ENCODE measurements around the gene SLC27A5. TPM values are rescaled to one million over a fixed set of nuclear protein-coding genes. Genes with fewer than 3 reads are reported as not detected.
"Not testable (repeated sequence)": the region's sequence is repeated elsewhere in the genome, so short reads cannot be mapped to it uniquely, and the experiment has no call there.

The SLC27A5 gene
- total RNA-seq, 1 donor from 2014 or later = 6.9 TPM

DNA sequence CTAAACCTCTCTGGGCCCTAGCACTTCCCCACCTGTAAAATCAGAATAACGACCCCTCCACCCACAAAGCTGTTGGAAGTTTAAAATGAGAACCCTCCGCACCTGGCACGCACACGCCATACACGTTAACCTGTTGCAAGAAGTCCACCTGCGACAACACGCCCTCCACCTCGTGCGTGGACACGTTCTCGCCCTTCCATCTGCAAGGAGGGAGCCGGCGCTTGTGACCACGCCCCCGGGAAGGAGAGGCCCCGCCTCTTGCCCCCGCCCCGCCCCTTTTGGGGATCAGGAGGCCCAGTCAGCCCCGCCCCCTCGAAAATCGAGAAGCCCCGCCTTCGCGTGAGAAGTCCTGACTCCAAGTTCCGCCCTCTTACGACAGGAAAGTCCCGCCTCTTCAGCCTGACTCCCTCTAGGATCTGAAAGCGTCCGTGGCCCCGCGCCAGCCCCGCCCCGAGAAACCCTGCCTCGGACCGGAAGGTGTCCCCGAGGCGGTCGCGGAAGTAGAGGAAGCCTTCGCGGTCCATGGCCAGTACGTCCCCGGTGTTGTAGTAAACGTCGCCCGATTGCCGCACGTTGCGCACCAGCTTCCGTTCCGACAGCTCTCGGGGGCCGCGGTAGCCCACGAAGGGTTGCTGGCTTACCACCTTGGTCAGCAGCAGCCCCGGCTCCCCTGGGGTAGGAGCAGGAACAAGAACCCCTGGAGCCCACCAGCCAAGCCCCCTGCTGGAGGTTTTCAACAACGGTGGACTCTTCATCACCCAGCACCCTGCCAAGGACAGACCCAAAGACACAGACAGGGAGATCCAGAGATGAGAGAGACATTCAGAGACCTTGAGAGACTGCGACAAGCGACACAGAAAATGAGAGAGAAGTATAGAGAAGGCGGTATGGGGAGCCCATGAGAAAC, 12.5 kb downstream of the SLC27A5 start:
- FAIRE-seq = peak; percentile 19
- DNase-seq (ENCODE audit: low spot score in 2 of 2) = peak; percentile 92 to 100

DNA sequence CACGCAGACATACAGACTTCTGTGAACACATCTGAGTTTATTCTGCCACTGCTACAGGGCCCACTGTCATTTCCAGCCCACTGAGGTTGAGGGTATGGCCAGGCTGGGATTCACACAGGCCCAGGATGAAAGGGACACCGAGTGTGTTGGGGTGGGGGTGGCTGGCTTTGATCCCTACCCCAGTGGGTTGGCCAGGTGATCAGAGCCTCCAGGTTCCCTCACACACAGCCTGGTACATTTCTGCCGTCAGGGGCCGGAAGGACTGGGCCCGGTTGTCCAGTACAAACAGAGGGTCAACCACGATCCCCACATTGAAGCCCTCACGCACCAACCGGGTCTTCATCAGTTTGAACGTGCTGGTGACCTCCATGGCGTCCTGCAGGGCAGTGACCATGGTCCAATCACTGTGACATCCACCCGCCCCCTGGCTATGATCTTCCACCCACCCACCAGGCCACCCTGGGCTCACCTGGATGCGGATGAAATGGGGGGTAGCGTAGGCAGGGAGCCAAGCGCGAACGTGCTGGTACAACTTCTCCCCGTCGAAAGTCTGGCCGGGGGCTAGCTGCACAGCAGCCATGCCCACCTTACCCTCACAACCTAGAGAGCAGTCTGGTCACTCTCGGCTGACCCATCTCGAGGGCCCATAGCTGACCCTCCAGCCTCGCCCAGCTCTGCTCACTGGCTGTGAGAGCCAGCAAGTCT, 13.3 kb downstream of the SLC27A5 start:
- no peak for FAIRE-seq
- DNase-seq (ENCODE audit: low spot score in 2 of 2) = no peak

DNA sequence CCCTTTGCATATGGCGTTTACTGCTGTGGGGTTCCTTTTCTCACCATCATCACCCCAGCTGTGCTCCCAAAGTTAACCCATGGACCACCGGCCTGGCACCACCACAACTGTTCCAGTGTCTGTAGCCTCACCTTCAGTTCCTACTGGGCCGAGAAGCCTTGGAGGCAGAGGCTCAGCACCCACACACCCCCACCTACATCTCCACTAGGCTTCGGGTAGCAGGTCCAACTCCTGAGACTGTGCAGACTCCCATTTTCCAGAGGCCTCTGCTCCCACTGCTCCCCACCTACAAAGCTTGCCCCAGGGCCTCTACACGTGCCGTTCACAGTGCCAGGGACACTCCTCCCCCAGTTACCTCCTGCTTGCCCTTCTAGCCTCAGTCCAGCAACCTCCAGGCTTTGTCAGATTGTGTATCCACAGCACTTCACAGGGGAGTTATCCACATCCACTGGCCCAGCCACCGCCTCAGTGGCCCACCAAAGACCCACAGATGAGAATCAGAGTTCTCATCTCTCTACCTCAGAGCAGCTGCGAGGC, 14.1 kb downstream of the SLC27A5 start:
- no peak for FAIRE-seq
- no peak for DNase-seq (ENCODE audit: low spot score in 2 of 2)

DNA sequence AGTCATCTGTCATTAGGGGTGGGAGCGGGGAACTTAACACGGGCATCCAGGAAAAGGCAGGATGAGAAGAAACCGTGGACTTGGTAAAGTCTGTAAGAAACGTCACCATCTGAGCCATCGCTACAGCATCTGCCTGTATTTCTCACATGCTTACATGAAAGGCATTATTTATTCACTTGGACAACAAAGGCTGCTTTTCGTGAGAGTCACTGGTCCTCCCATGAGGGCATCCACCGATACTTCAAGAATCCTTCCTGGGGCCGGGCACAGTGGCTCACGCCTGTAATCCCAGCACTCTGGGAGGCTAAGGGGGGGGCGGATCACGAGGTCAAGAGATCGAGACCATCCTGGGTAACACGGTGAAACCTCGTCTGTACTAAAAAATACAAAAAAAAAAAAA, 19.5 kb downstream of the SLC27A5 start:
- DNase-seq (ENCODE audit: low spot score in 2 of 2) (no peak), FAIRE-seq (no peak)

DNA sequence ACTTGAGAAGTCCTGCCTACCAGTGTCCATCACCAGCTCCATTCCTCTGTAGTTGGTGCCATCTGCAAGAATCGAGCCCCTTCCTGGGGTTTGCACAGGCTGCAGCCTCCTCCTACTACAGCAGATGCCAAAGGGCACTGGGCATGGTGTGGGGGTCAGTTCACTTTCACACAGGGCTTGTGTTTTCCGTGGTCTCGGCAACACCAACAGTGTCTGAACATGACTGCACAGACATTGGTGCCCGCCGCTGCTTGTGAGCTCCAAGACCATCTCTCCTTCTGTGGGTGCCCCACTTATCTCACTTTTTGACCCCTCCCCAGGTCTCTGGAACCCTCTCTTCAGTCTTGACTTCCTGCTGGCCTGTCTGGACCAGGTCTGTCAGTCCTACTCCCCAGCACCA, 20.4 kb downstream of the SLC27A5 start:
- FAIRE-seq (no peak), DNase-seq (ENCODE audit: low spot score in 2 of 2) (no peak)

DNA sequence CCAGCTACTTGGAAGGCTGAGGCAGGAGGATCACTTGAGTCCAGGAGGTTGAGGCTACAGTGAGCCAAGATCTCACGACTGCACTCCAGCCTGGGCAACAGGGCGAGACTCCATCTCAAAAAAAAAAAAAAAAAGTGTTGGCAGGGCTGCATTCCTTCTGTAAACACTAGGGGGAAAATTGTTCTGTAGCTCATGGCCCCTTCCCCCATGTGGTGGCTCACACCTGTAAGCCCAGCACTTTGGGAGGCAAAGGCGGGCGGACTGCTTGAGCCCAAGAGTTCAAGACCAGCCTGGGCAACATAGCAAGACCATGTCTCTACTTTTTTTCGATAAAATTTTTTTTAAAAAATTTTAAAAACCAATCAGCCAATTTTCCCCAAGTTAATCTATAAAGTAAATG, 27.4 kb downstream of the SLC27A5 start:
- FAIRE-seq; DNase-seq (ENCODE audit: low spot score in 2 of 2): not testable (repeated sequence)

DNA sequence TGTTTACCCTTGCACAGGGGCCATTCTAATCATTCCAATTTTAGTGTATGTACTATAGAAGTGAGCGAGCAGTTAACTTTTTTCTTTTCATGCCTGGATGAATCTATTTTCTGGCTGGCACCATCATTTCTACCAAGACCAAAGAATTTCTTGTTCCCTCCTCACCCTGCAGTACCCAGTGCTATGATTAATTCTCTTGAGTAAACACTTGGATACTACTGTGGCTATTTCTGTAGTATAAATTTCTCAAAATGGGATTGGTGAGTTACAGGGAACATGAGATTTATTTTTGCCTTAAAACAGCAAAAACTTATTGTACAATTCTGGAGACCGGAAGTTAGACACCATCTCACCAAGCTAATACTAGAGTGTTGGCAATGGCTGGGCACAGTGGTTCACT, 28.0 kb downstream of the SLC27A5 start:
- no peak for DNase-seq (ENCODE audit: low spot score in 2 of 2)
- FAIRE-seq = no peak

DNA sequence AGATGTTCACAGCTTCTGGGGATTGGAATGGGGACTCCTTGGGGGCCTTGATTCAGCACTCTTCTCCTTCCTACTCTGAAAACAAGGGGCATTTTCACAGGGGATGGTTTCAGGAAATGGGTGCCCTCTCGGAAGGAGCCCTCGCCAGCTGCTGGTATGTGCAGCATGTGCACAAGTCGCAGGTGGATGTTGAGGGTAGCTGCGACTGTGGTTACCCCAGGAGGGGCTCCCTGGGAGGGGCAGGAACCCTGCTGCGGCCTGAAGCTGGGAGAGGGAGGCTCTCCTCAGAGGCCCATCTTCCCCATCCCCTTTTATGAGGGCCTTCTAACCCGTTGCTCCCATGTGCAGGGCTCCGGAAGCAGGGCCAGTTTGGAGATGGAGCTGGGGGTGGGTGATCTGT, 29.4 kb downstream of the SLC27A5 start:
- FAIRE-seq (no peak), DNase-seq (ENCODE audit: low spot score in 2 of 2) (no peak)

DNA sequence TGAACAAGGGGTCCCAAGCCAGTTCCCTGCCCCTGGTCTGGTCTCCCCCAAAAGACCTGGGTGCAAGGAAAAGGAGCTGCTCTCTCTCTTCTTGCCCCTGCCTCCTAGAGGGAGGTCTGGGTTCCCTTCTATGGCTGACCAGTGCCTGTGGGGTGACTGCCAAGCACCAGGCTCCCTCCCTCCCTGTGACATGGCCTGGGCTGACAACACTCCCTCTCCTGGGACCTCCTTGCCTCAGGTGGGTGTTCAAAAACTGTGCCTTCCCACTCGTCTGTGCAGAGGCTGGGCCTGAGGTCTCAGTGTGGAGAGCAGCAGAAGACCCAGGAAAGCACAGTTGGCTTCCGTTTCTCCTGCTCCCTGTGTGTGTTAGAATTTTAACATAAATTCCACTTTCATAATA, 31.0 kb downstream of the SLC27A5 start:
- DNase-seq (ENCODE audit: low spot score in 2 of 2) = no peak
- no peak for FAIRE-seq

DNA sequence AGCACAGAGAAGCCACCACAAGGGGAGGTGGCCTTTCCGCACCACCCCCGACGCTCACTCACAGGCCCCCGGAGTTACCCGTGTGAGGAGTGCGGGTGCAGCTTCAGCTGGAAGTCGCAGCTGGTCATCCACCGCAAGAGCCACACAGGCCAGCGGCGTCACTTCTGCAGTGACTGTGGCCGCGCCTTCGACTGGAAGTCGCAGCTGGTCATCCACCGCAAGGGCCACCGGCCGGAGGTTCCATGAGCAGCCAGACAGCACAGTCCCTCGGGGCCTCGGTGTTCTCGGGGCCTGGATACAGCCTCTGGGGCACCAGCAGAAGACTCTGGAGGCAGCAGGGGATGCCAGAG, 31.3 kb downstream of the SLC27A5 start:
- DNase-seq (ENCODE audit: low spot score in 2 of 2) (no peak), FAIRE-seq (no peak)

DNA sequence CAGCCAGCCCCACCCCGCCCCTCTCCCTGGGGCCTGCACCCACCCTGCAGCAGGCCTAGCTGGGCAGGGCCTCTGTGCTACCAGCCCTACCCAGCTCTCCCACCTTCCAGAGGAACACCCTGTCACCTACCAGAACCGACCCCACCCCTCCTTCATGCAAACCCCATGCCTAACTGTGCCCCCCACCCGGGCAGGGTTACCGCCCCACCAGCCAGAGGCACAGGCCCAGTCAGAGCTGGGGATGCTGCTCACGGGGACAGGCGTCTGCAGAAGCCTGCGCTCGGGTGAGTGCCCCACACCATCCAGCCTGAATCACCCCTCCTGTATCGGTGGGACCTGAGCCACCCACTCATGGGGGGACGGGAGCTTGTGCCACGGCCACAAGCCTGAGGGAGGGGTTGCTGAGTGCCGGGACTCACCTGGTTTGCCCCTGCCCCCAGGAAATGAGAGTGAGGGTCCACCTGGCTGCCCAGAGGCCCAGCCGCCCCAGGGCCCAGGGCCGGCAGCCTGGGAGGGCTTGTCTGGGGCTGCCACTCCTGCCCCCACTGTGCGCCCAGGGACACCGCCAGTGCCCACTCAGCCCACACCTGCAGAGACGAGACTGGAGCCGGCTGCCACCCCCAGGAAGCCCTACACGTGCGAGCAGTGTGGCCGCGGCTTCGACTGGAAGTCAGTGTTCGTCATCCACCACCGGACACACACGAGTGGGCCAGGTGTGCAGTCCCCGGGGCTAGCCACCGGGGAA, 31.9 kb downstream of the SLC27A5 start:
- DNase-seq (ENCODE audit: low spot score in 2 of 2) (no peak), FAIRE-seq (no peak)

DNA sequence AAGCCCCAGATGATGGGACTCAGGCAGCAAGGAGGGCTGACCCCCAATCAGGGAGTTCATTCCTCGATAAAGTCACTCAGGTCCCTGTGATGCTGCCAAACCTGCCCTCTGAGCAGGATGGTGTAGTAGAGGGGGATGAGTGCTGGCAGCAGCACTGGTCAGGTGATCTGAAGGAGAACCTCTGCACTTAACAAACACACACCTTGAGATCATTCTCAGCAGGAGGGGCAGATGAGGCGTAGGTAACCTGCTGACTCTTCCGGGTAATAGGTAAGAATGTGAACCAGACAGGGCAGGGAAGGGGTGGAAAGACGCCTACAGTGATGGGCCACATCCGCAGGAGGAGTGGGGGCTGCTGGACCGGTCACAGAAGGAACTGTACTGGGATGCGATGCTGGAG, 32.5 kb downstream of the SLC27A5 start:
- FAIRE-seq = no peak
- DNase-seq (ENCODE audit: low spot score in 2 of 2) = no peak

DNA sequence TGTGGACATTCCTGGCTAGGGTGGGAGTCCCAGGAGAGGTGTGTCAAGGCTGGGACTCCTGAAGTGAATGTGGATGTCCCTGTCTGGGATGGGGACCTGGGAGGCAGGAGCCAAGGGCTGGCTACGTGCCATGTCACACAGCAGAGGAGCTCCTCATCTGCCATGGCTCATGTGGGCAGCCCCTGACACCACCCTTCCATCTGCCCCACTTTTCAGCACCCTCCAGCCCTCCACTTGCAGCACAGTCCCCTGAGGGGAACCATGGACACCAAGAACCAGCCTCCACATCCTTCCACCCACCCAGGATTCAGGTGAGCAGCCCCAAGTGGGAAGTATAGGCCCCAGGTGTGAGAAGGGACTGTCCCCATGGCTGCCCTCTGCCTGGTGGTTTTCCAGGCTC, 33.9 kb downstream of the SLC27A5 start:
- DNase-seq (ENCODE audit: low spot score in 2 of 2) = no peak
- FAIRE-seq = no peak

DNA sequence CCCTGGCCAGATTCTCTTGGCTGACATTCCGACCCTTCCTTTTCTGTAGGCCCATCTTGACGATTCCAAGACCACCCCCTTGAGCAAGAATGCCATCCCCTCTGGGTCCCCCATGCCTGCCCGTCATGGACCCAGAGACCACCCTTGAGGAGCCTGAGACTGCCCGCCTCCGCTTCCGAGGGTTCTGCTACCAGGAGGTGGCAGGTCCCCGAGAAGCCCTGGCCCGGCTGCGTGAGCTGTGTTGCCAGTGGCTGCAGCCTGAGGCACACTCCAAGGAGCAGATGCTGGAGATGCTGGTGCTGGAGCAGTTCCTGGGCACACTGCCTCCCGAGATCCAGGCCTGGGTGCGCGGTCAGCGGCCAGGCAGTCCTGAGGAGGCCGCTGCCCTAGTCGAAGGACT, 34.7 kb downstream of the SLC27A5 start:
- FAIRE-seq = no peak
- DNase-seq (ENCODE audit: low spot score in 2 of 2) = no peak

DNA sequence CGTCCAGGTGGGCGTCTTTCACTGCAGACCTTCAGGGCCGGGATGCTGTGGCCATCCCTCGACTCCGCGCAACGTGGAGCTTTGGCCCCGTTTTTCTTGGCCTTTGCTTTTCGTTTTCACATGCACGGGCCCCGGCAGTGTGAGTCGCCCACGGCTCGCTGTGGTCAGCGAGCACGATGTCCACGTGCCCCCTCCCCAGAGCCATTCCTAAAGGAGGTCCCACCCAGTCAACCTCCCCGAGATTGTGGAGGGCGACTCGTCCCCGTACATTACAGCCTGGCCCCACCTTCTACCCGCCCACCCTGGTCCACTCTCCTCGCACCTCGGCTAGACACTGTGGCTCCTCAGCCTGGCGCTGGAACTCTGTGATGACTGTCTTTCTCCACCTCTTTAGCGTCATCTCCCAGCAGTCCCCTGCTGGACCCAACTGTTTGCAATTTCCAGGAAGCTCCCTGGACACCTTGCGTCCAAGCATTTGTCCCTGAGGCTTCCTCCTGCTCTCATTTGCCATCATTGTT, 35.2 kb downstream of the SLC27A5 start:
- peak in 1 of 2 donors; percentile 52 for DNase-seq (ENCODE audit: low spot score in 2 of 2)
- no peak for FAIRE-seq

DNA sequence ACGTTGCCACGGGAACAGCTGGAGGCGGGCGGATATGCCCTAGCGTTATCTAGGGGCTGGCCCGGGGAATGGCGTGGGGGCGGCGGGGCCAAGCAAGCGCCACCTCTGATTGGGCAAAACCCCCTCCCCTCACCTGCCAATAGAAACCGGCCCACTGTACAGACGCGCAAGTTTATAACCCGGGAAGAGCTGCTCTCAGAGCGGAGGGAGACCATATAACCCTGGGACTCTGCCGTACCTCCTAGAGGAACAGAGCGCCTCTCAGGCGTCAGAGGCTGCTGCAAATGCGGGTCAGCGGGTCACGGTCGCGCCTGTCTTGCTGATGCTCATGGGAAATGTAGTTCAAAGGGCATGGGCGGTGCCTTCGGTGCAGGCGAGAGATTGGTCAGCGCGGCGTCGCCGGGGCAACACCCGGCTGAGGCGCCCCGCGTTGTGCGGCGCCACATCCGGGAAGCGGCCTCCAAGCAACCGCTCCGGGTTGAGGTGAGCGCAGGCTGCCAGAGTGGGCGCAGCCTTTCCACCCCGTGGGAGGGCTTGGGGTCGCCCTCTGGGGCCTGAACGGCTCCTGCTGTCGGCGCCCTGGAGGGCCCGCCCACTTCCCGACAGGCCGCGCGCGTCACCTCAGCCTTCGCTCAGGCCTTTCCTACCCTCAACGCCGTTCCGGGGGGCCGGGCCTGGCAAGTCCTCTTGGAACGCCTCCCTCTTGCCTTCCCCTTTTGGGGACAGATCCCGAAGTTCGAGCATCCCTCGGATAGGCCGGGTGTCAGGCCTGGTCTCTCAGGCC, 35.9 kb downstream of the SLC27A5 start, which contains the start of gene ZNF446:
ZNF446 (plus strand) TSS at position 639 of the 784 bp plus-strand sequence. CDS start 867 bp downstream, outside the sequence.
- DNase-seq (ENCODE audit: low spot score in 2 of 2) (peak; percentile 97 to 98), FAIRE-seq (no peak)

DNA sequence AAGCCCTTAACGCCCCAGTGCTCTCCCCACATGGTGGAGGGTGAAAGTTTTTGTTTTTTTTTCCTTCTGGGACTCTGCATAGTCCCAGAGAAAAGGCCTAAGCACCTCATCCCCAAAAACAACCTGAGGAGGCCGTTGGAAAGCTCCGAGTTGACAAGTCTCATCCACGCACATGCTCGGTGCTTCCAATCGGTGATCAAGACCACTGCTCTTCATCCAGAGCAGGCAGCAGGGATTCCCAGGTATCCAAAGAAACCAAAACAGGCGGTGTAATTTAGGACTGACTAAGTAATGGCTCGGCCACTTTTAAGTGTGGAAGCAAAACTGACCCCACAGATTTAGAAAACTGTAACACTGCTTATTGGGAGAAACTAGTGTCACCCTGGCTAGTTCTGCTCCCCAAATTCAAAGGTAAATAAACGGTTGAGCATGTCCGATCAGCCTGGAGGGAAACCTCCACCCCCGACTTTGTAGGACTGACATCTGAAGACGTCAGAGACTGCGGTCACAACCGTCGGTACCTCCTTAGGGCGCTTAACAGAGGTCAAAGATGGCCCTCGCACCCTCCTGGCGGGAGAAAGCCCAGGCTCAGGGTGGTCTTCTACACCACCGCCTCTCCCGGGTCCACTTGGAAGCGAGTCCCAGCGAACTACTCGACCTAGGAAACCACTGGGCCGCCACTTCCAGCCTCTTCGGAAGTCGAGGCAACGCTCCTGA, 36.6 kb downstream of the SLC27A5 start:
- FAIRE-seq = no peak
- no peak for DNase-seq (ENCODE audit: low spot score in 2 of 2)

DNA sequence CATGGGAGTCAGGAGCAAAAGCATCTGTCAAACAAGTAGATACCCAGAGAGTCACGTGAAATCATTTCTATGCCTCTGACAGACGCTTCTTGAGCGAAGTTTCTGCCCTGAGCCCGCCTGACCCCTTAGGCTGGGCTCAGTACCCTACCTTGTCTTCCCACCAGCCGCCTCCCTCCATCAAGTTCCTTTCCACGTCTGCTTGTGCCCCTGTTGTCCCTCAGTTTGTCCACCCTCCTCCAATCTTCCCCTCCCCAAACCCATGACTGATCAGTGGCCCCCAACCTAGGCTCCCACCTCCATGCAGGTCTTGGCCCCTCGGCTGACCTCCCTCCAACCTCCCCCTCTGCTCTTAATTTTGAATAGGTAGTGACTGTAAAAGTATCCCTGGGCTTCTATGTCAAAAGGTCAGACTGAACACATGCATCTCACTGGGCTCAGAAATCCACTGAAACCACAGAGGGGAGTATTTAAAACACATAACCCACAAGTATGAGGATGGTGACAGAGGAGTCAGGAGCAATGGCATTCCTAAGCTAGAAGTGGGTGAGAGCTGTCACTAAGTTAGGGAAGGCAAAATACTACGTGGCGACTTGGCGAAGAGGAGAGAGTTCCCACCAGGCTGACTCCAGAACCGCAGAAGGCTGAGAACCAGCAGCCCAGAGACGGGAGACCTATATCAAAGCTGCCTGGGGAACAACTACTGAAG, 37.3 kb downstream of the SLC27A5 start:
- no peak for DNase-seq (ENCODE audit: low spot score in 2 of 2)
- no peak for FAIRE-seq

DNA sequence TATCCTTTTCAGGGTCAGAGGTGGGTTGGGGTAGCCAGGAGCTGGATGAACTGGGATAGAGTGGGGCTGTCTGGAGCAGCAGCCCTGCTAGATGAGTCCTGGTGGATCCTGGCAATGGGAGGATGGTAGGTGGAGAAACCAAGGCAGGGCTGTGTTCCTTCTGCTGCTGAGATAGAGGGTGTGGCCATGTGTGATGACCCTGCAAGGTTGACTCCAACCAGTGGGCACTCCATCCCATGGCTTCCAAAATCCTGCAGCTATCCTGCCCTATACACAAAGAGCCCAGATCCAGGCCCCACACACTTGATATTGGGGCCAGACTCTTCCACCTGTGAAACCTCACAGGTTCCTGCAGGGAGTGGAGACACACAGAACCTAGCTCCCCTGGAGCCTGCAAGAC, 38.0 kb downstream of the SLC27A5 start:
- DNase-seq (ENCODE audit: low spot score in 2 of 2) = no peak
- FAIRE-seq = no peak
